ENCODE data around the gene NEMF. TPM values are rescaled to one million over a fixed set of nuclear protein-coding genes. Genes with fewer than 3 reads are reported as not detected.

NEMF gene
- total and polyA plus RNA-seq, 8 donors: 48.1 to 94.3 (median 84.1) TPM

DNA sequence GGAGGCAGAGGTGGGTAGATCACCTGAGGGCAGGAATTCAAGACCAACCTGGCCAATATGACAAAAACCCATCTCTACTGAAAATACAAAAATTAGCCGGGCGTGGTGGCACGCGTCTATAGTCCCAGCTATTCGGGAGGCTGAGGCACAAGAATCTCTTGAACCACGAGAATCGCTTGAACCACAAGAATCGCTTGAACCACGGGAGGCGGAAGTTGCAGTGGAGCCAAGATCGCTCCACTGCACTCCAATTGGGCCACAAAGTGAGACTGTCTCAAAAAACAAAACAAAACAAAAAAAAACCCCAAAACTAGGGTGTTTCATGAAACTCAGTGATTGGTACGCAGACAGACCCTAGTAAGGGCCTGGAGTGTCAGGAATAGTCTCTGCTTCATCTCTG lies 33.9 kb upstream of the NEMF start:
- H3K4me3 ChIP-seq: no peak overlapping the region
- no peaks in the 10 kb centered on the region for H3K27me3 ChIP-seq
- intact Hi-C loops (cut with DNase I): no loop called here
- DNase-seq (no peak), ATAC-seq (no peak)
- peaks cover under 1 to 2% of the 10 kb centered on the region in 2 donors for H3K4me1 ChIP-seq
- no peaks in the 10 kb centered on the region for H3K36me3 ChIP-seq
- no peak overlapping the region for H3K27ac ChIP-seq
- H3K9me3 ChIP-seq: no peaks in the 10 kb centered on the region
- TF ChIP-seq, protein P1, sequence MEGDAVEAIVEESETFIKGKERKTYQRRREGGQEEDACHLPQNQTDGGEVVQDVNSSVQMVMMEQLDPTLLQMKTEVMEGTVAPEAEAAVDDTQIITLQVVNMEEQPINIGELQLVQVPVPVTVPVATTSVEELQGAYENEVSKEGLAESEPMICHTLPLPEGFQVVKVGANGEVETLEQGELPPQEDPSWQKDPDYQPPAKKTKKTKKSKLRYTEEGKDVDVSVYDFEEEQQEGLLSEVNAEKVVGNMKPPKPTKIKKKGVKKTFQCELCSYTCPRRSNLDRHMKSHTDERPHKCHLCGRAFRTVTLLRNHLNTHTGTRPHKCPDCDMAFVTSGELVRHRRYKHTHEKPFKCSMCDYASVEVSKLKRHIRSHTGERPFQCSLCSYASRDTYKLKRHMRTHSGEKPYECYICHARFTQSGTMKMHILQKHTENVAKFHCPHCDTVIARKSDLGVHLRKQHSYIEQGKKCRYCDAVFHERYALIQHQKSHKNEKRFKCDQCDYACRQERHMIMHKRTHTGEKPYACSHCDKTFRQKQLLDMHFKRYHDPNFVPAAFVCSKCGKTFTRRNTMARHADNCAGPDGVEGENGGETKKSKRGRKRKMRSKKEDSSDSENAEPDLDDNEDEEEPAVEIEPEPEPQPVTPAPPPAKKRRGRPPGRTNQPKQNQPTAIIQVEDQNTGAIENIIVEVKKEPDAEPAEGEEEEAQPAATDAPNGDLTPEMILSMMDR (IDR thresholded peaks at IDR 0.05): no peak

DNA sequence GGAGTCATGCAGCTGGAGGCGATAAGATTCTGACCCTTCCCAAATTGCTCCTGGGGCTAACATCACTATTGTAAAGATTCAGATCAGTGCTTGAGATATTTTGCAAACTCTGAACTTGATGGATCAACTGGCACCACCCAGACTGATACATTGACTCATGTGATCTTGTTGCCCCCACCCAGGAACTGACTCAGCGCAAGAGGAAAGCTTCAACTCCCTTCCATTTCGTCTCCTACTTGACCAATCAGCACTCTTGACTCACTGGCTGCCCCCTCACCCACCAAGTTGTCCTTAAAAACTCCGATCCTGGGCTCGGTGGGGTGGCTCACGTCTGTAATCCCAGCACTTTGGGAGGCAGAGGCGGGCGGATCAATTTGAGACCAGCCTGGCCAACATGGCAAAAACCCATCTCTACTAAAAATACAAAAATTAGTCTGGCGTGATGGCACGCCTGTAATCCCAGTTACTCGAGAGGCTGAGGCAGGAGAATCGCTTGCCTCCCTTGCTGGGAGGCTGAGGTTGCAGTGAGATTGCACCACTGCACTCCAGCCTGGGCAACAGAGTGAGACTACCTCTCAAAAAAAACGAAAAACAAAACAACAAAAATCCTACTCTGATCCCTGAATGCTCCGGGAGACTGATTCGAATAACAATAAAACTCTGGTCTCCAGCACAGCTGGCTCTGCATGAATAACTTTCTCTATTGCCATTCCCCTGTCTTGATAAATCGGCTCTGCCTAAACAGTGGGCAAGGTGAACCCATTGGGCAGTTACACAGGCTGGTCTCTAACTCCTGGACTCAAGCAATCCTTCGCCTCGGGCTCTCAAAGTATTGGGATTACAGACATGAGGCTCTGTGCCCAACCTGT lies 30.5 kb upstream of the NEMF start:
- no peak for ATAC-seq
- Histone ChIP-seq H3K27me3 (no peaks in the 10 kb centered on the region), H3K4me1 (peaks cover 0 to 10% of the 10 kb centered on the region in 2 donors), H3K9me3 (no peaks in the 10 kb centered on the region), H3K27ac (no peak overlapping the region), H3K4me3 (no peak overlapping the region), H3K36me3 (no peaks in the 10 kb centered on the region)
- TF ChIP-seq, protein P1 (IDR thresholded peaks at IDR 0.05): no peak
- intact Hi-C loops (cut with DNase I): no loop called here
- no peak for DNase-seq

DNA sequence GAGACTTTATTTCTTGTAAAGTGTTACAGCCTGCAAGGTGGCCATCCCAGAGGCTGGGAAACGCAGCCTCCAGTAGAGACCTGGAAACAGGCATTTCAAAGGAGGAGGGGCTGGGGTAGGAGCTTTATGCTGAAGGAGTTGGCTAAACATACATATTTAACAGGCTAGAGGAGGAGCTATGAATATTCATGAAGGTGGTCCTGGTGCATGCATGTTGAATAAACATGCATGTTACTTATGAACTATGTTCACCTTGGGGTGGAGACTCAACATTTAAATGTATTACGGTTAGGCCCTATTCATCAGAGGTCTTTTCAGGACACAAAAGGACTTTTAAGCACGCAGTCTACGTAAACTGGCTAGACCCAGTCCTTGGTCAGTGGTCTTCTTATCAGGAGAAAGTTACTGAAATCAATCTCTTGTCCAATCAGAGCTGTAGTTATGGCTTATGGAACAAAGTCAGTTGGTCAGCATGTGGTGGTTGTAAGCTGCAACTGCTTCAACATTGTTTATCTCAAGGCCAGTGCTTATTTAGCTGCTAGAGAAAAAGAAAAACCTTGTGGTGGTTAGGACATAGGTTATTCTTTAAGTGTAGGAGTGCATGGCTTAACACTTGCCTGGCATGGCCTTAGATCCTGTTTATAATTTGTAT lies 28.9 kb upstream of the NEMF start:
- DNase-seq: no peak
- Histone ChIP-seq H3K27me3 (no peaks in the 10 kb centered on the region), H3K9me3 (no peaks in the 10 kb centered on the region), H3K36me3 (no peaks in the 10 kb centered on the region), H3K27ac (no peak overlapping the region), H3K4me1 (peaks cover 0 to 10% of the 10 kb centered on the region in 2 donors), H3K4me3 (no peak overlapping the region)
- TF ChIP-seq, protein P1 (IDR thresholded peaks at IDR 0.05): no peak
- intact Hi-C loops (cut with DNase I): no loop called here
- no peak for ATAC-seq

DNA sequence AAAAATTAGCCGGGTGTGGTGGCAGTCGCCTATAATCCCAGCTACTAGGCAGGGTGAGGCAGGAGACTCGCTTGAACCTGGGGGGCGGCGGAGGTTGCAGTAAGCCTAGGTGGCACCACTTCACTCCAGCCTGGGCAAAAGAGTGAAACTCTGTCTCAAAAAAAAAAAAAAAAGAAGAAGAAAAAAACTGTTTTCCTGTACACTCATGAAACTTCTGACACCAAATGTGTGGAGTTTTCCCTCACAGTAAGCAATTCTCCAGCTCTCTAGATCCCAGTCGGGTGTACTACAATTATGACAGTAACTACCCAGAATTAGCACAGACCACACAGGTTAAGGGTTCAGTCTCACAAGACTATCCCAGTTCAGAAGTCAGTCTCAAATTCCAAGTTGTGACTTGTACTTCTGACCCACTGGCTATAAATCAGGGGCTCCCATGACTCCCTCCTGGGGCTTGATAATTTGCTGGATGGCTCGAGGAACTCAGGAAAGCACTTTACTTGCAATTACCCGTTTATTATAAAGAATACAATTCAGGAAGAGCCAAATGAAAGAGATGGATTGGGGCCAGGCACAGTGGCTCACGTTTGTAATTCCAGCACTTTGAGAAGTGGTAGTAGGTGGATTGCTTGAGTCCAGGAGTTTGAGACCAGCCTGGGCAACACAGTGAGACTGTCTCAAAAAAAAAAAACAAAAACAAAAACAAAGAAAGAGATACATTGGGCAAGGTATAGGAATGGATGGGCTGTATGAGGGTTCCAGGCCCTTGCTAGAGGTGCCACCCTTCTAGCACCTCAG lies 27.9 kb upstream of the NEMF start:
- Histone ChIP-seq H3K9me3 (no peaks in the 10 kb centered on the region), H3K36me3 (no peaks in the 10 kb centered on the region), H3K27ac (no peak overlapping the region), H3K27me3 (no peaks in the 10 kb centered on the region), H3K4me1 (peaks cover 0 to 10% of the 10 kb centered on the region in 2 donors), H3K4me3 (no peak overlapping the region)
- intact Hi-C loops (cut with DNase I): no loop called here
- ATAC-seq: peak; percentile 65
- TF ChIP-seq, protein P1 (IDR thresholded peaks at IDR 0.05): no peak
- no peak for DNase-seq

Measured in left lung (tissue), 10 donors.